A549 (cell line): ENCODE data around the gene SPAG9. TPM values are rescaled to one million over a fixed set of nuclear protein-coding genes. Genes with fewer than 3 reads are reported as not detected.

ENCODE experiments used
- ATAC-seq, 2 experiments: fragments of 200-7000 bp in 1 of 2; fragments of >200 bp in 1 of 2; cut with Nextera tagmentation in 1 of 2; cut with Tn5 transposase in 1 of 2; 3 replicates each; pipeline versions ENCODE4 v1.8.0 to v1.9.1; 2018 to 2020; ENCODE audit warnings: mild to moderate bottlenecking in 1 of 2, moderate library complexity in 1 of 2
- CTCF ChIA-PET: fragments of 300-600 bp; sonication (Branson Sonifier 250); formaldehyde crosslinking; extraction: SDS; loops from one replicate; lab custom pipeline; 2021; ENCODE audit warnings: antibody characterized with exemption, inconsistent platforms; lab: Yijun Ruan, JAX
- POLR2A ChIA-PET: fragments of 350-600 bp; formaldehyde crosslinking; extraction: SDS; loops from one replicate; lab custom pipeline; 2021; ENCODE audit warnings: antibody characterized with exemption, inconsistent platforms; lab: Yijun Ruan, JAX
- DNase-seq, 2 experiments: peaks; one replicate each; pipeline versions ENCODE4 v3.0.0 to v3.0.0-alpha.2; 2011 to 2016; ENCODE audit warnings: low read depth in 1 of 2, low spot score in 1 of 2
- FAIRE-seq: peaks from 2 replicates; lab custom pipeline; 2011; peaks lifted over from hg19 to GRCh38; lab: Jason Lieb, UNC
- H3K27ac ChIP-seq, 2 experiments: fragments of >200 bp; sonication (Bioruptor Twin); formaldehyde crosslinking; 3 replicates each; pipeline ENCODE4 v1.5.1; 2016 to 2017
- H3K4me1 ChIP-seq: fragments of >200 bp; sonication (Bioruptor Twin); formaldehyde crosslinking; 3 replicates; pipeline ENCODE4 v1.6.1; 2016
- H3K4me2 ChIP-seq: fragments of >200 bp; sonication (Bioruptor Twin); formaldehyde crosslinking; 3 replicates; pipeline ENCODE4 v1.6.1; 2016
- H3K4me3 ChIP-seq: fragments of >200 bp; sonication (Bioruptor Twin); formaldehyde crosslinking; 3 replicates; pipeline ENCODE4 v1.5.1; 2016
- H3K9me3 ChIP-seq: fragments of >200 bp; sonication (Bioruptor Twin); formaldehyde crosslinking; 3 replicates; pipeline ENCODE4 v1.6.1; 2016
- ATOH8 ChIP-seq: fragments of 250-450 bp; sonication (Bioruptor Pico); IDR thresholded peaks from 2 replicates; pipeline ENCODE4 v1.5.0; 2020; ENCODE audit warnings: low read depth, mild to moderate bottlenecking, moderate library complexity
- CBX2 ChIP-seq: fragments of 200-600 bp; sonication (generic); IDR thresholded peaks from 2 replicates; pipeline ENCODE4 v1.6.1; 2016; ENCODE audit warnings: low read depth, mild to moderate bottlenecking, borderline replicate concordance
- CBX8 ChIP-seq: fragments of 200-600 bp; sonication (generic); IDR thresholded peaks from 2 replicates; pipeline ENCODE4 v1.6.1; 2016
- EP300 ChIP-seq, 2 experiments: fragments of >200 bp; sonication (Bioruptor Twin); formaldehyde crosslinking; IDR thresholded peaks; 2 replicates in 1 of 2; 3 replicates in 1 of 2; pipeline ENCODE4 v1.6.1; 2016 to 2017
- FOSB ChIP-seq: fragments of 250-450 bp; sonication (Bioruptor Pico); IDR thresholded peaks from 2 replicates; pipeline ENCODE4 v1.5.0; 2020; ENCODE audit warnings: mild to moderate bottlenecking, moderate library complexity
- HES2 ChIP-seq: fragments of >200 bp; sonication (Bioruptor Twin); formaldehyde crosslinking; IDR thresholded peaks from 2 replicates; pipeline ENCODE4 v1.6.1; 2016
- HEYL ChIP-seq: fragments of 250-450 bp; sonication (Bioruptor Pico); IDR thresholded peaks from 2 replicates; pipeline ENCODE4 v1.8.0; 2021; ENCODE audit warnings: mild to moderate bottlenecking, moderate library complexity
- HOXB13 ChIP-seq: fragments of 250-450 bp; sonication (Bioruptor Pico); IDR thresholded peaks from 2 replicates; pipeline ENCODE4 v1.5.0; 2020; ENCODE audit warnings: low read depth, mild to moderate bottlenecking, moderate library complexity
- MAFK ChIP-seq: fragments of 450-650 bp; IDR thresholded peaks from 2 replicates; pipeline ENCODE4 v1.6.1; 2014; ENCODE audit not compliant: partially characterized antibody
- MYC ChIP-seq: IDR thresholded peaks from 2 replicates; pipeline ENCODE4 v1.6.1; 2012; ENCODE audit warnings: mild to moderate bottlenecking, inconsistent platforms, low read length, improper control_type of control experiment, borderline replicate concordance
- NFE2L2 ChIP-seq: fragments of 150-350 bp; conservative IDR thresholded peaks from 2 replicates; pipeline ENCODE4 v1.6.1; 2014; ENCODE audit warnings: low read length
- PBX3 ChIP-seq: IDR thresholded peaks from 2 replicates; pipeline ENCODE4 v1.6.1; 2012
- PHF8 ChIP-seq: fragments of 200-600 bp; sonication (generic); IDR thresholded peaks from 2 replicates; pipeline ENCODE4 v1.6.1; 2016; ENCODE audit warnings: low read depth, mild to moderate bottlenecking, antibody characterized with exemption, moderate library complexity, borderline replicate concordance
- POLR2A ChIP-seq: IDR thresholded peaks from 2 replicates; pipeline ENCODE4 v1.6.1; 2012; ENCODE audit warnings: mild to moderate bottlenecking, low read length
- RAD21 ChIP-seq, 2 experiments: fragments of >200 bp in 1 of 2; sonication (Bioruptor Twin) in 1 of 2; formaldehyde crosslinking in 1 of 2; IDR thresholded peaks in 1 of 2; conservative IDR thresholded peaks in 1 of 2; 2 replicates in 1 of 2; 3 replicates in 1 of 2; pipeline ENCODE4 v1.6.1; 2012 to 2018; ENCODE audit warnings: inconsistent platforms in 1 of 2
- RARB ChIP-seq: fragments of 250-450 bp; sonication (Bioruptor Pico); IDR thresholded peaks from 2 replicates; pipeline ENCODE4 v1.8.0; 2021; ENCODE audit warnings: mild to moderate bottlenecking, moderate library complexity
- RFX5 ChIP-seq: fragments of 450-650 bp; IDR thresholded peaks from 2 replicates; pipeline ENCODE4 v1.7.1; 2014; ENCODE audit warnings: antibody characterized with exemption, mild to moderate bottlenecking, moderate library complexity
- SREBF2 ChIP-seq: fragments of 450-650 bp; IDR thresholded peaks from 2 replicates; pipeline ENCODE4 v1.6.1; 2014; ENCODE audit warnings: mild to moderate bottlenecking, moderate library complexity
- TFCP2L1 ChIP-seq: fragments of 250-450 bp; sonication (Bioruptor Pico); IDR thresholded peaks from 2 replicates; pipeline ENCODE4 v1.5.0; 2021; ENCODE audit warnings: mild to moderate bottlenecking
- USF2 ChIP-seq: fragments of 450-650 bp; IDR thresholded peaks from 2 replicates; pipeline ENCODE4 v1.6.1; 2014; ENCODE audit warnings: antibody characterized with exemption
- ZC3H11A ChIP-seq: fragments of 450-650 bp; IDR thresholded peaks from 2 replicates; pipeline ENCODE4 v1.6.1; 2014; ENCODE audit warnings: antibody characterized with exemption, mild to moderate bottlenecking
- ZFP36 ChIP-seq: fragments of 450-650 bp; IDR thresholded peaks from 2 replicates; pipeline ENCODE4 v1.6.1; 2014; ENCODE audit warnings: borderline replicate concordance; ENCODE audit not compliant: partially characterized antibody
- ZNF302 ChIP-seq: fragments of 250-450 bp; sonication (Bioruptor Pico); IDR thresholded peaks from 2 replicates; pipeline ENCODE4 v1.9.0; 2021; ENCODE audit warnings: inconsistent platforms, mild to moderate bottlenecking, moderate library complexity
- WGBS: methylation state at CpG from one replicate; pipeline ENCODE4 v1.1.6; 2017; ENCODE audit errors: missing lambda C conversion rate; 5-methylcytosine and 5-hydroxymethylcytosine counted together
- polyA plus RNA-seq, 4 experiments: library from polyadenylated mRNA; depleted of rRNA in 3 of 4; stranded (reverse); fragments of >200 nt; fragmentation: RNase III in 1 of 4; extraction: RNeasy Plus Mini Kit Qiagen cat#74134 plus additional on column Dnase treatment in 1 of 4; gene quantifications; 2 replicates in 3 of 4; 3 replicates in 1 of 4; pipeline ENCODE4 v1.2.3, GENCODE V29; 2011 to 2017
- TF ChIP-seq, protein P1 (sequence below): fragments of 250-450 bp; sonication (Bioruptor Pico); IDR thresholded peaks from 2 replicates; pipeline ENCODE4 v1.5.0; 2021; ENCODE audit warnings: mild to moderate bottlenecking, moderate library complexity, borderline replicate concordance
- TF ChIP-seq, protein P2 (sequence below): fragments of >200 bp; sonication (Bioruptor Twin); formaldehyde crosslinking; IDR thresholded peaks from 3 replicates; pipeline ENCODE4 v1.6.1; 2016

The SPAG9 gene
- polyA plus RNA-seq, 2 of the 4 experiments (the other 2 are of a cell fraction) = 69.0 to 71.1 TPM

GRCh38 chr17:51107778-51108177 lies 12.9 kb downstream of the SPAG9 start (continued):
- TF ChIP-seq NFE2L2 = no peak
- TF ChIP-seq, protein P1, sequence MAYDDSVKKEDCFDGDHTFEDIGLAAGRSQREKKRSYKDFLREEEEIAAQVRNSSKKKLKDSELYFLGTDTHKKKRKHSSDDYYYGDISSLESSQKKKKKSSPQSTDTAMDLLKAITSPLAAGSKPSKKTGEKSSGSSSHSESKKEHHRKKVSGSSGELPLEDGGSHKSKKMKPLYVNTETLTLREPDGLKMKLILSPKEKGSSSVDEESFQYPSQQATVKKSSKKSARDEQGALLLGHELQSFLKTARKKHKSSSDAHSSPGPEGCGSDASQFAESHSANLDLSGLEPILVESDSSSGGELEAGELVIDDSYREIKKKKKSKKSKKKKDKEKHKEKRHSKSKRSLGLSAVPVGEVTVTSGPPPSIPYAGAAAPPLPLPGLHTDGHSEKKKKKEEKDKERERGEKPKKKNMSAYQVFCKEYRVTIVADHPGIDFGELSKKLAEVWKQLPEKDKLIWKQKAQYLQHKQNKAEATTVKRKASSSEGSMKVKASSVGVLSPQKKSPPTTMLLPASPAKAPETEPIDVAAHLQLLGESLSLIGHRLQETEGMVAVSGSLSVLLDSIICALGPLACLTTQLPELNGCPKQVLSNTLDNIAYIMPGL (CRISPR knock-in tag) = no peak
- TF ChIP-seq FOSB (CRISPR knock-in tag) = no peak
- TF ChIP-seq PBX3 = no peak
- TF ChIP-seq, all 56 proteins: peak for 0

- DNase-seq (no peak), ATAC-seq (peak; percentile 9 to 43; a peak in 3 of 6 replicates), FAIRE-seq (no peak)
- no peak for TF ChIP-seq POLR2A
- TF ChIP-seq, protein P1 (CRISPR knock-in tag) = no peak
- no peak for TF ChIP-seq HES2
- TF ChIP-seq RFX5 = no peak
- 79% methylated on average over 2 of the region's 2 CpGs for WGBS
- Histone ChIP-seq H3K9me3 (no peaks in the 10 kb centered on the region), H3K27ac (peak overlapping the region in 1 of 2 experiments; percentile 15; a peak in 1 of 6 replicates), H3K4me3 (no peak overlapping the region), H3K4me2 (peak overlapping the region; percentile 46), H3K4me1 (peaks cover 36% of the 10 kb centered on the region)
- ChIA-PET CTCF (interaction anchor here (1.4 to 1.9 kb wide), 2 partner anchors 15 to 50 kb away, joined by 4 to 7 read pairs; partner anchors contain the start of gene NME1), POLR2A (no interaction called here)
Observed at GRCh38 chr17:51103451-51103850, 17.2 kb downstream of the SPAG9 start.

DNA sequence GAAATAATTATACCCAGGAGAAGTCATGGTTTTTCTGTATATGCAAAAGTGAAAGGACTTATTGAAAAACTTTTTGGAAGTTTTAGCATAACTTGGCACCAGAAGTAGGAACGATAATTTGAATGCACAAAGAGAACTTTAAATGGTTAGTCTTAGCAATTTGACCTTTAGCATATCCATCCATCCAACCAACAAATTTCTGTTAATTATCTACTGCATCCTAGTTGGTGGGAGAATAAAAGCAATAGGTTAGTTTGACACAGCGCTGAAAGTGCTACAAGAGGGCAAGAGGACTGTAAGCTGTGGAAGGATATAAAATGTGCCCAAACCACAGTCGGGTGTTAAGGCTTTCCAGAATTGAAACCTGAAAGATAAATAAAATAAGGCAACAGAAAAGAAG lies 17.6 kb downstream of the SPAG9 start:
- peak overlapping the region in 1 of 2 experiments; percentile 15; a peak in 1 of 6 replicates for H3K27ac ChIP-seq
- ChIA-PET CTCF (interaction anchor here (1.9 kb wide), 1 partner anchor 50 kb away, joined by 7 read pairs; the partner anchor contains the start of gene NME1), POLR2A (no interaction called here)
- no peaks in the 10 kb centered on the region for H3K9me3 ChIP-seq
- H3K4me2 ChIP-seq = peak overlapping the region; percentile 46
- H3K4me3 ChIP-seq = no peak overlapping the region
- 50% methylated on average over 3 of the region's 3 CpGs for WGBS
- no peak for FAIRE-seq
- peak; percentile 14 to 39; a peak in 1 of 6 replicates for ATAC-seq
- DNase-seq = no peak
- peaks cover 36% of the 10 kb centered on the region for H3K4me1 ChIP-seq
- TF ChIP-seq USF2 (no peak), MAFK (no peak), ZNF302 (CRISPR knock-in tag) (no peak), HOXB13 (CRISPR knock-in tag) (no peak), CBX8 (no peak), ZFP36 (no peak), EP300 (IDR thresholded peaks at IDR 0.05) (no peak), RAD21 (conservative IDR thresholded peaks at IDR 0.05 in 1 of 2, IDR thresholded peaks at IDR 0.05 in 1 of 2) (no peak), SREBF2 (no peak), RARB (no peak), ATOH8 (CRISPR knock-in tag) (no peak), HEYL (CRISPR knock-in tag) (no peak), CBX2 (no peak), FOSB (CRISPR knock-in tag) (no peak), MYC (no peak), ZC3H11A (no peak), TFCP2L1 (CRISPR knock-in tag) (no peak), PHF8 (no peak)
- TF ChIP-seq, protein P2, sequence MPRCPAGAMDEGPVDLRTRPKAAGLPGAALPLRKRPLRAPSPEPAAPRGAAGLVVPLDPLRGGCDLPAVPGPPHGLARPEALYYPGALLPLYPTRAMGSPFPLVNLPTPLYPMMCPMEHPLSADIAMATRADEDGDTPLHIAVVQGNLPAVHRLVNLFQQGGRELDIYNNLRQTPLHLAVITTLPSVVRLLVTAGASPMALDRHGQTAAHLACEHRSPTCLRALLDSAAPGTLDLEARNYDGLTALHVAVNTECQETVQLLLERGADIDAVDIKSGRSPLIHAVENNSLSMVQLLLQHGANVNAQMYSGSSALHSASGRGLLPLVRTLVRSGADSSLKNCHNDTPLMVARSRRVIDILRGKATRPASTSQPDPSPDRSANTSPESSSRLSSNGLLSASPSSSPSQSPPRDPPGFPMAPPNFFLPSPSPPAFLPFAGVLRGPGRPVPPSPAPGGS = no peak
